ENCODE results near the gene FBXW4.

DNA sequence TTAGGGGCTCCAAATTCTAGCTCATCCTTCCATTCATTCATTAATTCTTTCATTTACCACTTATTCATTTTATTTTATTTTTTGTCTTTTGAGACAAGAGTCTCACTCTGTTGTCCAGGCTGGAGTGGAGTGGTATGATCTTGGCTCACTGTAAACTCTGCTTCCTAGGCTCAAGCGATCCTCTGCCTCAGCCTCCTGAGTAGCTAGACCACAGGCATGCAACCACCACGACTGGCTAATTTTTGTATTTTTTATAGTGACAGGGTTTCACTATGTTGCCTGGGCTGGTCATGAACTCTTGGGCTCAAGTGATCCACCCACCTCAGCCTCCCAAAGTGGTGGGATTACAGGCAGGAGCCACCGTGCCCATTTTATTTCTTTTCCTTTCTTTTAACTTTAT, 49.3 kb upstream of the FBXW4 start:
- no peak for TF ChIP-seq EZH2 (IDR thresholded peaks at IDR 0.05; ENCODE audit: low read length, missing control alignments)
- TF ChIP-seq CTCF (conservative IDR thresholded peaks at IDR 0.05 in 1 of 2, IDR thresholded peaks at IDR 0.05 in 1 of 2; ENCODE audit: low read depth in 1 of 2, low read length in 2 of 2), result no peak
